Measurements from ENCODE around the gene ZBTB16. TPM values are rescaled to one million over a fixed set of nuclear protein-coding genes. Genes with fewer than 3 reads are reported as not detected.

ZBTB16 gene
- total and polyA plus RNA-seq, 2 of the 13 experiments (the other 11 are each of a cell fraction or from before 2014, with no cell fraction given), result not detected

DNA sequence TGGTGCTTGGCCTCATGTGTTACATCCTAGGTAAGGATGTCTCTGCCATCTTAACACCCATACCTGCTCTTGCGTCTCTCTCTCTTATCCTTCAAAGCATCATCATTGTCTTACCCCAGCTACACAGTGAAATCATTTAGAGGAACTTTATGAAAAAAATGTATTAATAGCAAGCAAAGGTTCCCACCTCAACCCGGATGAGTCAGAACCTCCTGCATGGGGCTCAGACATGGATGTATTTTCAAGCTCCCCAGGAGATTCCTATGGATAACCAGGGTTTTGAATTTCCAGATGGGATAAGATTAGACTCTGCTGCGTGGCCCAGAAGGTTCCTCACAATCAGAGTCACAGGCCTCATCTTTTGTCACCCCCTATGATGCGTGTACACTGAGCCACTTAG lies 147.6 kb downstream of the ZBTB16 start:
- Histone ChIP-seq H2AFZ (ENCODE audit: low read length) (no peak overlapping the region), H3K9ac (ENCODE audit: insufficient read depth, low read depth, low read length) (no peak overlapping the region), H4K20me1 (ENCODE audit: insufficient read depth, low read length) (no peaks in the 10 kb centered on the region), H3K9me3 (ENCODE audit: low read length) (no peaks in the 10 kb centered on the region), H3K4me2 (ENCODE audit: low read depth, low read length) (no peak overlapping the region), H3K36me3 (replicated peaks in 1 of 2; ENCODE audit: control insufficient read depth in 1 of 2, insufficient read depth in 2 of 2, low read length in 2 of 2) (no peaks in the 10 kb centered on the region), H3K27ac (ENCODE audit: extremely low read length, insufficient read depth, low read length) (no peak overlapping the region), H3K4me1 (ENCODE audit: insufficient read depth, low read length) (peaks cover 34% of the 10 kb centered on the region), H3K27me3 (ENCODE audit: control insufficient read depth in 1 of 2, insufficient read depth in 2 of 2, low read length in 2 of 2) (peaks cover 0 to 8% of the 10 kb centered on the region in 2 experiments; a peak in 1 of 5 replicates), H3K79me2 (ENCODE audit: insufficient read depth, low read length) (no peaks in the 10 kb centered on the region), H3K4me3 (replicated peaks in 1 of 3; ENCODE audit: insufficient read depth in 1 of 3, low read depth in 2 of 3, low read length in 3 of 3) (no peak overlapping the region)
- intact Hi-C loops (cut with micrococcal nuclease; ENCODE audit: unreplicated experiment) (no loop called here), in situ Hi-C loops (cut with HindIII; ENCODE audit: extremely low pct_ligation_motif_present, low pct_unique_long_range_greater_than_20kb) (no loop called here)
- no peak for DNase-seq (ENCODE audit: low spot score)
- 61% methylated on average over 4 of the region's 4 CpGs for WGBS (ENCODE audit: low lambda C conversion rate)
- ChIA-PET CTCF (ENCODE audit: low intra/inter-chr PET ratio, low total read pairs) (no interaction called here), POLR2A (no interaction called here)
- no peak for FAIRE-seq
- ATAC-seq, result no peak
- TF ChIP-seq ZNF672 (CRISPR knock-in tag; IDR thresholded peaks at IDR 0.05) (no peak), RXRA (CRISPR knock-in tag; IDR thresholded peaks at IDR 0.05) (no peak), ZNF30 (CRISPR knock-in tag; IDR thresholded peaks at IDR 0.05) (no peak), FOXO1 (CRISPR knock-in tag; IDR thresholded peaks at IDR 0.05) (no peak), ZNF557 (CRISPR knock-in tag; IDR thresholded peaks at IDR 0.05) (no peak), RCOR2 (CRISPR knock-in tag; IDR thresholded peaks at IDR 0.05) (no peak), RBFOX2 (IDR thresholded peaks at IDR 0.05; ENCODE audit: low read depth, low read length) (no peak), ZNF33A (CRISPR knock-in tag; IDR thresholded peaks at IDR 0.05; ENCODE audit: borderline replicate concordance) (no peak), ZNF329 (CRISPR knock-in tag; IDR thresholded peaks at IDR 0.05; ENCODE audit: low read depth) (no peak)
- TF ChIP-seq, protein P1, sequence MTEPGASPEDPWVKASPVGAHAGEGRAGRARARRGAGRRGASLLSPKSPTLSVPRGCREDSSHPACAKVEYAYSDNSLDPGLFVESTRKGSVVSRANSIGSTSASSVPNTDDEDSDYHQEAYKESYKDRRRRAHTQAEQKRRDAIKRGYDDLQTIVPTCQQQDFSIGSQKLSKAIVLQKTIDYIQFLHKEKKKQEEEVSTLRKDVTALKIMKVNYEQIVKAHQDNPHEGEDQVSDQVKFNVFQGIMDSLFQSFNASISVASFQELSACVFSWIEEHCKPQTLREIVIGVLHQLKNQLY (CRISPR knock-in tag; IDR thresholded peaks at IDR 0.05), result no peak
- TF ChIP-seq, protein P2, sequence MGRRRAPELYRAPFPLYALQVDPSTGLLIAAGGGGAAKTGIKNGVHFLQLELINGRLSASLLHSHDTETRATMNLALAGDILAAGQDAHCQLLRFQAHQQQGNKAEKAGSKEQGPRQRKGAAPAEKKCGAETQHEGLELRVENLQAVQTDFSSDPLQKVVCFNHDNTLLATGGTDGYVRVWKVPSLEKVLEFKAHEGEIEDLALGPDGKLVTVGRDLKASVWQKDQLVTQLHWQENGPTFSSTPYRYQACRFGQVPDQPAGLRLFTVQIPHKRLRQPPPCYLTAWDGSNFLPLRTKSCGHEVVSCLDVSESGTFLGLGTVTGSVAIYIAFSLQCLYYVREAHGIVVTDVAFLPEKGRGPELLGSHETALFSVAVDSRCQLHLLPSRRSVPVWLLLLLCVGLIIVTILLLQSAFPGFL (CRISPR knock-in tag; IDR thresholded peaks at IDR 0.05), result no peak
- BruUV-seq (replicated peaks), result no TSS peak

All from HepG2 (cell line).